ENCODE measurements around the gene SLC26A11.
"Not testable (repeated sequence)": the region's sequence is repeated elsewhere in the genome, so short reads cannot be mapped to it uniquely, and the experiment has no call there.

- not testable (repeated sequence) for TF ChIP-seq CTCF, POLR2AphosphoS5 (IDR thresholded peaks at IDR 0.05)
These were observed 79.3 kb downstream of the SLC26A11 start for GRCh38 chr17:80299350-80300100.
